Karpas-422 (cell line): ENCODE measurements around the gene NCAPD3. TPM values are rescaled to one million over a fixed set of nuclear protein-coding genes. Genes with fewer than 3 reads are reported as not detected.

Experiments used
- DNase-seq: peaks from one replicate; pipeline ENCODE4 v3.0.0-alpha.2; 2015
- H2AFZ ChIP-seq: fragments of 200-600 bp; sonication (generic); 2 replicates; pipeline ENCODE4 v1.6.1; 2014; ENCODE audit warnings: antibody characterized with exemption, low read length, mixed read lengths
- H3K27ac ChIP-seq: fragments of 200-600 bp; sonication (generic); 2 replicates; pipeline ENCODE4 v1.5.1; 2014; ENCODE audit warnings: mild to moderate bottlenecking, low read length, moderate library complexity
- H3K27me3 ChIP-seq: fragments of 200-600 bp; sonication (generic); 2 replicates; pipeline ENCODE4 v1.6.1; 2014; ENCODE audit warnings: low read length, mixed read lengths
- H3K36me3 ChIP-seq: fragments of 200-600 bp; sonication (generic); 2 replicates; pipeline ENCODE4 v1.6.1; 2014; ENCODE audit warnings: low read length, mixed read lengths; ENCODE audit not compliant: insufficient read depth
- H3K4me1 ChIP-seq: fragments of 200-600 bp; sonication (generic); 2 replicates; pipeline ENCODE4 v1.6.1; 2014; ENCODE audit warnings: mild to moderate bottlenecking, low read length, mixed read lengths
- H3K4me2 ChIP-seq: fragments of 200-600 bp; sonication (generic); 2 replicates; pipeline ENCODE4 v1.6.1; 2014; ENCODE audit warnings: low read length, low read depth, mild to moderate bottlenecking; ENCODE audit not compliant: poor library complexity, severe bottlenecking
- H3K4me3 ChIP-seq: fragments of 200-600 bp; sonication (generic); 2 replicates; pipeline ENCODE4 v1.5.1; 2014; ENCODE audit warnings: mild to moderate bottlenecking, antibody characterized with exemption, low read length, mixed read lengths
- H3K79me2 ChIP-seq: fragments of 200-600 bp; sonication (generic); 2 replicates; pipeline ENCODE4 v1.6.1; 2014; ENCODE audit warnings: mild to moderate bottlenecking, low read length, mixed read lengths
- H3K9ac ChIP-seq: fragments of 200-600 bp; sonication (generic); 2 replicates; pipeline ENCODE4 v1.6.0; 2014; ENCODE audit warnings: low read length
- H3K9me2 ChIP-seq: fragments of 200-600 bp; sonication (generic), shearing (Covaris generic); replicated peaks from 2 replicates; pipeline ENCODE4 v1.6.0; 2014; ENCODE audit warnings: mild to moderate bottlenecking, low read length, moderate library complexity; ENCODE audit not compliant: insufficient read depth
- H3K9me3 ChIP-seq: fragments of 300-700, 200-600 bp; sonication (generic); 2 replicates; pipeline ENCODE4 v1.6.1; 2014; ENCODE audit warnings: low read length, mixed read lengths
- H4K20me1 ChIP-seq: fragments of 200-600 bp; sonication (generic); 2 replicates; pipeline ENCODE4 v1.6.1; 2014; ENCODE audit warnings: mild to moderate bottlenecking, antibody characterized with exemption, low read length, low read depth; ENCODE audit not compliant: insufficient read depth
- total RNA-seq: library from RNA; depleted of rRNA; stranded (reverse); fragments of >200 nt; shearing (Covaris generic); gene quantifications from 2 replicates; pipeline ENCODE4 v1.2.3, GENCODE V29; 2014; ENCODE audit warnings: low replicate concordance; rRNA removed

NCAPD3 gene
- total RNA-seq = 19.5 and 22.0 TPM in 2 replicates

DNA sequence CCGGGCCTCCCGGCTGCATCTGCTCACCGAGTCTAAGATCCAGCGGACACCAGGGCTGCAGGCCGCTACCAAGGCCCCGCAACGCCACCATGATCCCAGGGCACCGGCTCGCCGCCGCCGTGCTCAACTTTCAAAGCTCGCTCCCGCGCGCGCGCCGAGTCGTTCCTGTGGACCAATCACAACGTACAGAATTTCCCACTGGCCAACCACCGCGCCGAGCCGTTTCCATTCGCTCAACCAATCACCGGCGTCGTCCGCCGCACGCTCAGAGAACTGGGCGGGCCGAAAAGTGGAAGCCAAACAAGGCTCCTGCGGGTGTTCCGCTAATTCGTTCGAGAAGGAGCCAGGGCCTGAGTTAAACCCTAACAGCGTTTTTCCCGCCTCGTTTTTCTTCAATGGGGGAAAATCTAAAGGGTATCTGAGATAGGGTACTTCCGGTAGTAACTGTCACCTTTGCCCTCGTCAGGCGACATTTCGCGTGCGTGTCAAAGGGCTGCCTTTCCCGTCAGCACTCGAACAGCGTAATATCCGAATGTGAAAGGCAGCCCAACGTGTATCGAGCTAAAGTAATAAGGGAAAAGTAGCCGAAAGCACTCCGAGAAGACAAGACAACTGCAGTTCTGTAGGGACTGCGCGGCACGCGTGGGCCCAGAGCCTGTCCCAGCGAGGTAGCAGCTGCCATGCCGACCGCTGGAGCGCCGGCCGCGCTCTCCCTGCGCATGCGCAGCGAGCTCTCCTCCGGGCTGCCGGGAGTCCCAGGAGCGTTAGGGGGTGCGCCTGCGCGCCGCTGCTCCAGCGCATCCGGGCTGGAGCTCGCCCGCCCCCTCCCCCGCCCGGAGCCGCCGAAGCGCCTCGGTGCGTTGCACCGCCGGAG lies at the start of gene NCAPD3, which contains the start of gene VPS26B:
TSS of gene NCAPD3 (minus strand) at position 132 of the 874 bp plus-strand sequence. CDS start at position 91, 41 bp downstream.
TSS of gene VPS26B (plus strand) at position 836 of the 874 bp plus-strand sequence. CDS start 452 bp downstream, outside the sequence.
- Histone ChIP-seq H3K9me2 (no peaks in the 10 kb centered on the region), H3K27ac (peak within 1 kb of the TSS; percentile 62; the same call in 1 of the 2 replicates), H3K9ac (peak within 1 kb of the TSS; percentile 82), H3K9me3 (no peaks in the 10 kb centered on the region), H3K79me2 (peaks cover 37% of the 10 kb centered on the region), H4K20me1 (peaks cover 15% of the 10 kb centered on the region; the same call in 1 of the 2 replicates), H3K4me3 (peak within 1 kb of the TSS; percentile 79), H3K36me3 (no peaks in the 10 kb centered on the region), H2AFZ (peak within 1 kb of the TSS; percentile 92; the same call in 1 of the 2 replicates), H3K4me2 (peak within 1 kb of the TSS; percentile 93), H3K27me3 (no peaks in the 10 kb centered on the region), H3K4me1 (peaks cover 37% of the 10 kb centered on the region)
- peak; percentile 96 for DNase-seq

GRCh38 chr11:134273317-134273712 lies 49.5 kb upstream of the NCAPD3 start:
- no peak overlapping the region for H3K4me2 ChIP-seq
- DNase-seq = no peak

DNA sequence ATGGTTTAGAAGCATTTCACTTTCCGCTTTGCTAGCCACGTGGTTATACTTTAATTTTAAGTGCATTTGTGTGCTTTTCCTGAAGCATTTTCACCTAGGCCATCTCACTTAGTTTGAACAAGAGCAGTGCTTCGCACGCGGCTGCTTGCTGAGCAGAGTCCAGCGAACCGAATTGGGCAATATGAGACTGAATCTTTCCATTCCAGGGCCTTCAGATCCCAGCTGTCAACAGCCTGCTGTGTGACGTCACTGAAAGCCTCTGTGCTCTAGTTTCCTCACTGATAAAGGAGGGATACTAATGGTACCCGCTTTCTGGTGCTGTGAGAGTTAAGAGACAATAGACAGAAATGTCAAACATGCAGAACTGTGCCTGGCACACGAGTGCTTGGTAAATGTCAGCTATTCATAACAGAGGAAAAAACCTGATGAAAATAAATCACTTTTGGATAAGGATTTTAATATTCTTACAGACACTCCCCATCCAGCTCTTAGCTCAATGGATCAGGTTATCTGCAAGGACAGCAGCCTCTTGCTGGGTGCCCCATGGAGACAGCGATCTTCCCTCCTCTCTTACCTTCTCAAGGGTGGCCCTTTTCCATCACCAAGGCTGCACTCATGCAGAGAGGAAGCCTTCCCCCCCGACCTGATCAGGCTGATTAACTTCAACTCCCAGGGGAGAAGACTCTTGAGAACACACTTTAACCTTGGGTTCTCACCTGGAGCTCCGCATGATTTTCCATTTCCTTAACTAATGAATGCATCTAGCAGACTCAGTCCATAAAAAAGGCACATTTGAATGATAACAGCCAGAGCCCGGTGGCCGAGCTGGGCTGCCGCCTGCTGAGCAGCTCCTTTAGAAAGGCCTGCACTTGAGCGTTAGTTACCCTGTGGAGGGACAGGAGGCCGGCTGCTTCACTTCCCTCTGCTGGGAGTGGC lies 48.9 kb upstream of the NCAPD3 start:
- Histone ChIP-seq H3K4me2 (no peak overlapping the region), H3K9ac (no peak overlapping the region), H3K79me2 (no peaks in the 10 kb centered on the region), H3K4me1 (no peaks in the 10 kb centered on the region), H2AFZ (no peak overlapping the region), H3K4me3 (no peak overlapping the region), H3K27ac (no peak overlapping the region), H3K36me3 (no peaks in the 10 kb centered on the region), H4K20me1 (no peaks in the 10 kb centered on the region), H3K9me2 (no peaks in the 10 kb centered on the region), H3K27me3 (no peaks in the 10 kb centered on the region), H3K9me3 (no peaks in the 10 kb centered on the region)
- DNase-seq = no peak

More at GRCh38 chr11:134273317-134273712, 49.5 kb upstream of the NCAPD3 start:
- Histone ChIP-seq H3K9me2 (no peaks in the 10 kb centered on the region), H2AFZ (no peak overlapping the region), H3K27ac (no peak overlapping the region), H4K20me1 (no peaks in the 10 kb centered on the region), H3K79me2 (no peaks in the 10 kb centered on the region), H3K36me3 (no peaks in the 10 kb centered on the region), H3K9ac (no peak overlapping the region), H3K9me3 (no peaks in the 10 kb centered on the region), H3K4me1 (no peaks in the 10 kb centered on the region), H3K4me3 (no peak overlapping the region), H3K27me3 (no peaks in the 10 kb centered on the region)

- Histone ChIP-seq H4K20me1 (no peaks in the 10 kb centered on the region), H3K9me2 (no peaks in the 10 kb centered on the region), H3K79me2 (no peaks in the 10 kb centered on the region), H3K27me3 (no peaks in the 10 kb centered on the region), H3K4me3 (no peak overlapping the region), H3K27ac (no peak overlapping the region), H3K9me3 (no peaks in the 10 kb centered on the region), H3K4me1 (no peaks in the 10 kb centered on the region), H3K9ac (no peak overlapping the region), H3K4me2 (no peak overlapping the region), H2AFZ (no peak overlapping the region), H3K36me3 (no peaks in the 10 kb centered on the region)
- no peak for DNase-seq
These were observed 48.2 kb upstream of the NCAPD3 start for GRCh38 chr11:134271978-134272377.

- H2AFZ ChIP-seq = no peak overlapping the region
- no peak overlapping the region for H3K27ac ChIP-seq
- no peaks in the 10 kb centered on the region for H3K4me1 ChIP-seq
- H3K36me3 ChIP-seq = no peaks in the 10 kb centered on the region
- H3K9ac ChIP-seq = no peak overlapping the region
- H3K79me2 ChIP-seq = no peaks in the 10 kb centered on the region
- no peaks in the 10 kb centered on the region for H4K20me1 ChIP-seq
- no peak for DNase-seq
- no peak overlapping the region for H3K4me2 ChIP-seq
- no peaks in the 10 kb centered on the region for H3K9me2 ChIP-seq
- H3K27me3 ChIP-seq = no peaks in the 10 kb centered on the region
- H3K4me3 ChIP-seq = no peak overlapping the region
- H3K9me3 ChIP-seq = no peaks in the 10 kb centered on the region
These were observed 46.5 kb upstream of the NCAPD3 start for GRCh38 chr11:134270250-134270714.

DNA sequence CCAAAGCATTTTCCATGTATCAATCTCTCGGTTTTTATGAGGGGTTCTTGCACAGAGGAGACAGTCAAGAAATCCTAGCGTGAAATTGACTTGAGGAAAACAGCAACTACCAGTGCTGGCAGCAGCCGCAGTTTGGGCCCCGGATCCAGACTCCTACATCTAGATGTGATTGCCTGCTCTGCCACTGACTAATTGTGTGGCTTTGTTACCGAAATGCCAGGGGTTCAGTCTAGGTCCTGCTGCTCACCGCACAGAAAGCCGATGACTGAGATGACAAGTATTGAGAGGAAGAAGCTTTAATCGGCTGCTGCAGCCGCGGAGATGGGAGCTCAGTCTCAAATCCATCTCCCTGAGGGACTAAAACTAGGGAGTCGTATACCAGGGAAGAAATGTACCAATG lies 44.2 kb upstream of the NCAPD3 start:
- Histone ChIP-seq H3K36me3 (no peaks in the 10 kb centered on the region), H3K27me3 (no peaks in the 10 kb centered on the region), H4K20me1 (no peaks in the 10 kb centered on the region), H3K9me2 (no peaks in the 10 kb centered on the region), H3K9ac (no peak overlapping the region), H3K27ac (no peak overlapping the region), H3K4me1 (no peaks in the 10 kb centered on the region), H3K4me3 (no peak overlapping the region), H3K4me2 (no peak overlapping the region), H3K79me2 (no peaks in the 10 kb centered on the region), H2AFZ (no peak overlapping the region), H3K9me3 (no peaks in the 10 kb centered on the region)
- DNase-seq = no peak

GRCh38 chr11:134267461-134267860 lies 43.7 kb upstream of the NCAPD3 start:
- H3K9me2 ChIP-seq = no peaks in the 10 kb centered on the region

More at GRCh38 chr11:134267461-134267860, 43.7 kb upstream of the NCAPD3 start:
- H3K27ac ChIP-seq = no peak overlapping the region
- no peaks in the 10 kb centered on the region for H3K27me3 ChIP-seq
- no peak overlapping the region for H3K9ac ChIP-seq
- H3K9me3 ChIP-seq = no peaks in the 10 kb centered on the region
- no peak for DNase-seq
- no peak overlapping the region for H3K4me3 ChIP-seq
- H3K36me3 ChIP-seq = no peaks in the 10 kb centered on the region
- H2AFZ ChIP-seq = no peak overlapping the region
- H3K79me2 ChIP-seq = no peaks in the 10 kb centered on the region
- H4K20me1 ChIP-seq = no peaks in the 10 kb centered on the region
- no peaks in the 10 kb centered on the region for H3K4me1 ChIP-seq
- H3K4me2 ChIP-seq = no peak overlapping the region
